GM04504 (cell line): Measurements from ENCODE around the gene HBZ.
A peak's percentile ranks its signal among the peaks of the same experiment; 100 is the strongest.
"Not testable (repeated sequence)": the region's sequence is repeated elsewhere in the genome, so short reads cannot be mapped to it uniquely, and the experiment has no call there.

Source experiments
- DNase-seq: peaks from one replicate; pipeline ENCODE4 v3.0.0-alpha.2; 2012; ENCODE audit warnings: low read depth

HBZ gene

GRCh38 chr16:179211-180092, 27.0 kb downstream of the HBZ start:
- DNase-seq = no peak

- no peak for DNase-seq
These were observed 27.7 kb downstream of the HBZ start, which contains the start of gene HBQ1 for GRCh38 chr16:180101-180675. Gene HBQ1, plus strand, starts transcription at chr16:180459. Its CDS starts 28 bp downstream, at chr16:180487.

DNA sequence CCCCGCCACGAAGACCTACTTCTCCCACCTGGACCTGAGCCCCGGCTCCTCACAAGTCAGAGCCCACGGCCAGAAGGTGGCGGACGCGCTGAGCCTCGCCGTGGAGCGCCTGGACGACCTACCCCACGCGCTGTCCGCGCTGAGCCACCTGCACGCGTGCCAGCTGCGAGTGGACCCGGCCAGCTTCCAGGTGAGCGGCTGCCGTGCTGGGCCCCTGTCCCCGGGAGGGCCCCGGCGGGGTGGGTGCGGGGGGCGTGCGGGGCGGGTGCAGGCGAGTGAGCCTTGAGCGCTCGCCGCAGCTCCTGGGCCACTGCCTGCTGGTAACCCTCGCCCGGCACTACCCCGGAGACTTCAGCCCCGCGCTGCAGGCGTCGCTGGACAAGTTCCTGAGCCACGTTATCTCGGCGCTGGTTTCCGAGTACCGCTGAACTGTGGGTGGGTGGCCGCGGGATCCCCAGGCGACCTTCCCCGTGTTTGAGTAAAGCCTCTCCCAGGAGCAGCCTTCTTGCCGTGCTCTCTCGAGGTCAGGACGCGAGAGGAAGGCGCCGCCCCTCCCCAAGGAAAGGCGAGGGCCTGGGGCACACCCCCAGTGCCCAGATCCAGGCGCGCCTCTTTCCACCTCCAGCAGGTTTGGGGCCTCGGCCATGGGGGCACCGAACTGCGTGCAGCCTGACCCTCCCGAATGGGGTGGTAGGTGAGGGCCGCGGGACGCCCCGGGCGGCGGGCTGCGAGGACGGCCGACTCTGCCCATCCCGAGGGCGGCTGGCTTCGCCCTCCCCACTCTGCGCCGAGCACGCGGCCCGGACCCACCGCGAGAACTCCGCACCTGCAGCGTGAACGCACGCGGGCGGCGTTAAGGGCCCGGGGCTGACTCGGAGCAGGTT, 28.5 kb downstream of the HBZ start:
- peak; percentile 13 for DNase-seq

- no peak for DNase-seq
These were observed 29.1 kb downstream of the HBZ start for GRCh38 chr16:181565-182021.

DNA sequence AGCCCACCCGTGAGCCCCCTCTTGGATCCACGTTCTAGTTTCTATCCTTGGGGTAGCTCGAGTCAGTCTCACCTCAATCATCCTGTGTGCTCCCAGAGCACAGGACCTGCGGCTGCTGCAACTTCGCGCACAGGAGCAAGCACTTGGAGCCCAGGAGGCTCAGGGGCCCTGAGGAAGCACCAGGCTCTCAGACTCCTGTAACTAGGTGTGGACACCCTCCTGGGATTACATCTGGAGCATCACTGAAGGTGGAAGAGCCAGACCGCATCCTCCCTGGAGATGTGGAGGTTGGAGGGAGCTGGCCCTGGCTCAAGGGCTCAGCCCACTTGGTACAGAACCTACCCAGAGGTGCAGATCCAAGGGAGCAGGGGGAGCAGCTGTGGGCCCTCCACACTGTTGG, 30.6 kb downstream of the HBZ start:
- no peak for DNase-seq

GRCh38 chr16:185213-185612, 32.8 kb downstream of the HBZ start:
- no peak for DNase-seq

- no peak for DNase-seq
These were observed 33.2 kb downstream of the HBZ start for GRCh38 chr16:185691-186090.

GRCh38 chr16:187330-187729, 34.9 kb downstream of the HBZ start:
- no peak for DNase-seq

- no peak for DNase-seq
These were observed 36.2 kb downstream of the HBZ start for GRCh38 chr16:188674-189073.

- no peak for DNase-seq
These were observed 37.3 kb downstream of the HBZ start for GRCh38 chr16:189604-190186.

GRCh38 chr16:191831-192230, 39.4 kb downstream of the HBZ start:
- no peak for DNase-seq

DNA sequence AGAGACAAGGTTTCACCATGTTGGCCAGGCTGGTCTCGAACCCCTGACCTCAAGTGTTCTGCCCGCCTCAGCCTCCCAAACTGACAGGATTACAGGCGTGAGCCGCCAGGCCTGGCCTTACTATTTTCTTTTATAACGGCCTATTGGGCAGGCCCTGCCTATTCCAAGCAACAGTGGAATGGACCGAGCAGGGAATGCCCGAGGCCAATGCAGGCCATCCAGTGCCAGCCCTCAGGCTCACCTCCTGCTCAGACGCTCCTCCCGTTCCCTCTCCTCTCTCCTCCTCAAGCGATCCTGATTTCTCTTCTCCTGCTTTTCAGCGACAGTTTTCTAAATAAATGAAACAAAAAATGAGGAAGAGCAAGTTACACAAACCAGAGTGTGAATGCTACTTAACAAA, 40.2 kb downstream of the HBZ start:
- no peak for DNase-seq

DNA sequence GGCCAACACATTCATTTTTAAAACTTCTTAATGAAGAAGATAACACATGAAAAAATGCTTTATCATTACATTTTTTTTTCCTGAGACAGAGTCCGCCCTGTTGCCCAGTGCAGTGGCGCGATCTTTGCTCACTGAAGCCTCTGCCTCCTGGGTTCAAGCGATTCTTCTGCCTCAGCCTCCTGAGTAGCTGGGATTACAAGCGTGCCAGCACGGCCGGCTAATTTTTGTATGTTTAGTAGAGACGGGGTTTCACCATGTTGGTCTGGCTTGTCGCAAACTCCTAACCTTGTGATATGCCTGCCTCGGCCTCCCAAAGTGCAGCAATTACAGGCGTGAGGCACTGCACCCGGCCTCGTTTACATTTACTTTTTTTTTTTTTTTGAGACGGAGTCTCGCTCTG, 41.0 kb downstream of the HBZ start:
- no peak for DNase-seq

GRCh38 chr16:194516-194915, 42.1 kb downstream of the HBZ start:
- DNase-seq = no peak

- peak; percentile 59 for DNase-seq
These were observed 47.9 kb downstream of the HBZ start for GRCh38 chr16:200388-200787.

GRCh38 chr16:203246-203645, 50.8 kb downstream of the HBZ start:
- no peak for DNase-seq

GRCh38 chr16:204046-204445, 51.6 kb downstream of the HBZ start:
- DNase-seq = not testable (repeated sequence)
